GF-D8 (cell line): Measurements from ENCODE around the gene CCDC88C.

Experiments used
- DNase-seq: peaks from one replicate; lab custom pipeline; 2025; lab: John Stamatoyannopoulos, UW

CCDC88C gene

DNA sequence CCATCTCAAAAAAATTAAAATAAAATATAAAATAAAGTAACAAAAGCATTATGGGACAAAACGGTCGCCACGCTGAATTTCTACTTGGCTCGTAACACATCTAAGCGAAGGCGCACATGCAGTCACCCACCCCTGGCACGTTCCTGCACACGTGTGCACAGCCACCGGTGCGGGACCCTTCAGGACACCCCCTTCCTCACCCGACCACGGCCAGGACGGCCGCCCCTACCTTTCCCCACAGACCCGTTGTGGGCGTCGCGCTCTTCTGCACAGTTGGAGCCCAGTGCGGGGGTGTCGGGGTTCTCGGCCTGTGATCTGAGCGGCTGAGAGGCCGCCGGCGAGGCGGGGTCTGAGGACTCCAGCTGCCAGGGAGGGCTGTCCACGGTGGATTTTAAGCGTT is 128.7 kb downstream of the CCDC88C start:
- DNase-seq: no peak

- no peak for DNase-seq
Measured at GRCh38 chr14:91286530-91286937, 131.1 kb downstream of the CCDC88C start.

DNA sequence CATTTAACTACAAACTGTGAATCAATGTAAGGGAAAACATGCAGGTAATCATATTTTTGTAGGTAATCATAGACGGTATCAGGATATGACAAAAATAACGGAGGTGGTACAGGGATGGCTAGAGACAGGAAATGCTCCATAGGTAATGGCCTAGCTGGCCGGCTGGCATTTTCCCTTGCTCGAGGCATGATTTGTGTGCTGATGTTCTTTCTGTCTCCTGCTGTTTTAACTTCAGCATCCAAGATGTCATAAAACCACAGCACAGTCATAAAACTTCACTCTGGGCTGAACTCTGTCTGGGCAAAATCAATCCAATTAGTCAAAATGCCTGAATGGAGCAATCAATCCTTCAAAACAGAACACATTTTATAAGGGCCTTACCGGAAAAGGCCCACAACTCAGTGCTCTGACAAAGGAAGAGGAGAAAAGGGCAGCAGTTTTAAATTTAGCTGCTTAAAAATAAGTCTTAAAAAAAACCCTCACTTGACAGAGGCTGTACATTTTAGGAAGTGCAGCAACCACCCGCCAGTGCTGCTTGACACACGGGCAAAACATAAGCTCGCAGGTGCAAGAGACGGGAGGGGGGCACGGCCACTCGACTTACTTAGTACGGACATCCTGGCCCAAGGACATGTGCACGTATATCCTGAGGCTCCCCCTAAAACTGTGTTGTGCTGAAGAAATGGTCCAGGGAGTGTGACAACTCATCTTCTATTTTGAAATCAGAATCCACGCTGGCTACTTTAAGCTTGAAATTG is 132.7 kb downstream of the CCDC88C start:
- no peak for DNase-seq

DNA sequence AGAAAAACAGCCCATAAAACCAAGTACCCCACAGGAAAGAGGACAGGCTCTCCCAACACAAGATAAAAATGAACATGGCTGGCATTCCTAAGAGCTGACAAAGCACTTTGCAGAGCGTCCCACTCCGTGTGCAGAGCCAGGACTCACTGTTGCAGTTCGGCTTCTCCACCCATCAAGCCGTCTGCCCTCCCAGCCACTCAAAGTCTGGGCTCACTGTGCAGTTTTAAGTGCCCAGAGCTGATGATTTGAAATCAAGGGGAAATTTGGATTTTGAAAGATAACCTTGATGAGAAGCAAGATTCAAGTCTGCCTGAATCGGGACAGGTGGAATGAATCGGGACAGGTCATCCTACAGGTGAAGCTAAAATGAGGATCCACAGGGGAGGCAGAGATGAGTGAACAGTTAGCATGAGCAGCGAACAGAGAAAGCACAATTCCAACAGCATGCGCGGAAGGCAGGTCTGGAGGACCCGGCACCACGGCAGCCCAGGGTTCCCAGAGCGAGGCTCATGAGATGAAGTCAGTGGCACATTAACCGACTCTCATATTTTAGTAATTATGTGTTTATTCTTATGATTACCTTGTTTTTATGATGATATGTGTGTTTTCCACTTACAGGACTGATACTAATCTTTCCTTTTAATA is 133.4 kb downstream of the CCDC88C start:
- DNase-seq: no peak

DNA sequence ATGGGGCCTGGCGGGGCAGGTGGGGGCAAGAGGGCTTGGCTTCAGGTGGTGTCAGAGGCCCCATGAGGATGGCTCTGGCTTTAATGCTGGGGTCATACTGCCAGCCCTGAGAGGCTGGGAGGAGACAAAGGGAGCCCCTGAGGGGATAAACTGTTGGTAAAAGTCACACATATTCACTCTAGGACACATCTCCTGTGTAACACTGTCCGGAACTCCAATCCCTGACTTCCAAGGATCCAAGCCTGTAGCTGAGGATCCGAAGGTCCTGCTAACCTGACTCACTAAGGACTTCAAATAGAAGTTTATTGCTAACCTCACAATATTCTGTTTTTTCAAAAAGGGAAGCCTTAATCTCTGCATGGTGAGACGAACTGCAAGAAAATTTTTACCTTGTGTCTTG is 134.0 kb downstream of the CCDC88C start:
- no peak for DNase-seq

- no peak for DNase-seq
Measured at GRCh38 chr14:91282954-91283645, 134.5 kb downstream of the CCDC88C start.

GRCh38 chr14:91281346-91281745 is 136.3 kb downstream of the CCDC88C start:
- DNase-seq: no peak

DNA sequence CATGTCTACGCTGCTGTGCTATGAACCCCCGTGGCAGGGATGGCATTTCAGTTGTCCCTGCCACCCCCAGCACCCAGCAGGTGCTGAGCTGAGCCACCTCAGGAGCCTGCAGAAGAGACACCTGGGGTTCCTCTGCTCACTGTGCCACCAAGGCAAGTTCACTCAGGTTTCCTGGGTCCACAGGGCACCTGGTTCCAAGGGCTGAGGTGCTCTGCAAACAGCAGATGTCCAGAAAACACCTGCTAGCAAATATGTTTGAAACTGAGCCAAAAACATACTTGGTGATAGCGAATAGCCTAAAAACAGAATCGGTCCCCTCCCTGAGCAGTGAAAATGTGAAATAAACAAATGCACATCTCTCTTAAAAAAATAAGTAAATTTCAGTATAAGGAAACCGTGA is 137.5 kb downstream of the CCDC88C start:
- no peak for DNase-seq

GRCh38 chr14:91279354-91279753 is 138.3 kb downstream of the CCDC88C start:
- DNase-seq: no peak

DNA sequence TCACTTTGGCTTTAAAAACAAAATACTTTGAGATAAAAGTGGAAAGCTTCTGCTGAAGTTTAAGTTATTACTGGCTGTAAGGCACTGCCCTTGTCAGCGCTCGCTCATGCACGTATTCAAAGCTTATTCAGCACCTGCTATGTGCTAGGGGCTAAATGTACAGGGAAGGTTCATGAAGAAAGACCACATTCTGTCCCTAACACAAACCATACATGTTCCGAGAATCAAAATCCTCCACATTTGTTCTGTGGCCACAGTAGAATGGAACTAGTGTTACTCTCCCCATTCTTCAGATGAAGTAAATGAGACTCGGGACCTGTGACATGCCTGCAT is 139.3 kb downstream of the CCDC88C start:
- DNase-seq: no peak

DNA sequence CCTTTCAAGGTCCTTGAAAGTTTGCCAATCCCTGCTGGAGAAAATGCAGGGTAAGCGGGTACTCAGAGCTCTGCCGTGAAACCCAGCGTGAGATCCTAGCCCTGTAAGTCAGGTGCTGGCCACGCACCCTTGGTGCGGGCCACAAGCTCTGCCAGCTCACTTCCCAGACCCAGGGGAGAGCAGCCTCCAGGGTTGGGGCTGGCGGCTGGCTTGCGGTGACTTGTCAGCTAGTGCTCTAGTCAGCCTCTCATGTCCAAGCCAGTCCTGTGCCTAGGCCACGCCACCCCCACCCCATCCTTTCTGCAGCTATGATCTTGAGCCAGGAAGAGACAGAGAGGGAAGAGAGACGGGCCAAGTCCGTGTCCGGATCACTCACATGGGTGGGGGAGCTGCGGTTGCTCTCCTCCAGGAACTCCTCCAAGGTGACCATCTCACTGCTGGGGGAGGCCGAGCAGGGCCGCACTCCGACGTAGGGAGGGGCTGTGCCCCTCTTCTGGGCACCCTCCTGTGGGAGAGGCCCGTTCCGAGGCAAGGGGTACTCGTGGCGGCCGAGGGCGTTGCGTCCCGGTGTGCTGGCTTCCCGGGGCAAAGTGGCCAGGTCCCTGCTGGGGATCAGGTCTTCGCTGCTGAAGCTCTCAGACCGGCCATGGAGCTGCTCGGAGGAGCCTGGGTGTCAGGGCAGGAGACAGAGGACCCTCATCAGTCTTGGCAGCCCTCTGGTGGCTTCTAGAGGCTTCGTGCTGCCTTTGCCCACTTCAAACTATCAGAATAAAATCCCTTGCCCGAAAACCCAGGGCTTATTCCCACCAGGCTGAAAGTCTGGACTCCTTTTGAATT is 139.9 kb downstream of the CCDC88C start:
- no peak for DNase-seq

DNA sequence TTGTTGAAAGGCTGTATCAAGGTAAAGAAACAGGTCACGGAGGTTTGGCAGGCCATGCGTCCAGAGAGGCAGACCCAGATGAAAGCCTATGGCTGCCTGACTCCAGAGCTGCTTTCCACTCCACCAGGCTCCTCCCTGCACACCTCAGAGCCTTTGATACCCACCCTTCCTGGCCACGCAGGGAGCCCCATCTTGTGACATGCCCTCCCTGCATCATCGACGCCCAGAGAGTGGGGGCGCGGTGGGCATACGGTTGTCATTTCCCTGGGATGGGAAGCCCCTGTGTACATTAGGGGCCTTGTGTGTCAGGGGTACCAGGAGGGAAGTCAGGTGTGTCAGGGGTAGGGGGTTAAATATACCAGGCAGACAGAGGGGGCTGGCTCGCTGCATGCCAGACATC is 142.8 kb downstream of the CCDC88C start:
- DNase-seq: no peak

DNA sequence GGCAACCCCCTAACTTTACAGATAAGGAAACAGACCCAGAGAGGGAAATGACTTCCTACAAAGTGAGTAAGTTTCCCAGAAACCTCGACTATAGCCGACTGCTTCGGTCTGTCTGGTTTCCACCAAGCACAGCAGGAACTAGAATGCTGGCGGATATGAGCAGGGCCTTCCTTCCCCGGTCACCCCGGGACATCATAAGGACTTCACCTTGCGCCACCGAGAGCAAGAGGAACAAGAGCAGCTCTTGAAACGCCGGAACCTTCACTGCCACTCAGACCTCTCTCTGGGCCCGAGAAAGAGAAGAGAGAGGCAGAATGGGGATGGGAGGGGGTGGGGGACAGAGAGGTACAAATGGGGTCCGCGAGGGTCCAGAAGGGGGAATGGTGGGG is 143.7 kb downstream of the CCDC88C start:
- DNase-seq: no peak

GRCh38 chr14:91273273-91273884 is 144.2 kb downstream of the CCDC88C start:
- no peak for DNase-seq

- DNase-seq: no peak
Measured at GRCh38 chr14:91272341-91273272, 145.0 kb downstream of the CCDC88C start.

DNA sequence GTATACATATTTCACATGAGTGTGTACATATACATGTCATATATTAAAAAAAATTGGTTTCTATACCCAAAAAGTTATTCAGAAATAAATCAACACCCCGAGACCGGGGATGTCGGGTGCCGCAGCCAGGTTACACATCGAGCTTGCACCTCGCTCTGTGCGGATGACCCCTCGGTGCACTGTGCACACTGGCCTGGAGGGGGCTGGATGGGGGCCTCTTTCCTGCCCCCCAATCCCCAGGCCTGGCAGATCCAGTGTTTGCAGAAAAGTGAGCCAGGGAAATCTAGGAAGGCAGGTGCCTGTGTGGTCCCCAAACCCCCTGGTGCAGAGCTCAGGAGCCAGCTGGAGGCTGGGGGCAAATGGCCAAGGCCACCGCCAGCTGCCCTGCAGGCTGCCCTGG is 146.0 kb downstream of the CCDC88C start:
- no peak for DNase-seq

GRCh38 chr14:91270619-91271018 is 147.0 kb downstream of the CCDC88C start:
- DNase-seq: no peak

- no peak for DNase-seq
Measured at GRCh38 chr14:91270188-91270587, 147.4 kb downstream of the CCDC88C start.

DNA sequence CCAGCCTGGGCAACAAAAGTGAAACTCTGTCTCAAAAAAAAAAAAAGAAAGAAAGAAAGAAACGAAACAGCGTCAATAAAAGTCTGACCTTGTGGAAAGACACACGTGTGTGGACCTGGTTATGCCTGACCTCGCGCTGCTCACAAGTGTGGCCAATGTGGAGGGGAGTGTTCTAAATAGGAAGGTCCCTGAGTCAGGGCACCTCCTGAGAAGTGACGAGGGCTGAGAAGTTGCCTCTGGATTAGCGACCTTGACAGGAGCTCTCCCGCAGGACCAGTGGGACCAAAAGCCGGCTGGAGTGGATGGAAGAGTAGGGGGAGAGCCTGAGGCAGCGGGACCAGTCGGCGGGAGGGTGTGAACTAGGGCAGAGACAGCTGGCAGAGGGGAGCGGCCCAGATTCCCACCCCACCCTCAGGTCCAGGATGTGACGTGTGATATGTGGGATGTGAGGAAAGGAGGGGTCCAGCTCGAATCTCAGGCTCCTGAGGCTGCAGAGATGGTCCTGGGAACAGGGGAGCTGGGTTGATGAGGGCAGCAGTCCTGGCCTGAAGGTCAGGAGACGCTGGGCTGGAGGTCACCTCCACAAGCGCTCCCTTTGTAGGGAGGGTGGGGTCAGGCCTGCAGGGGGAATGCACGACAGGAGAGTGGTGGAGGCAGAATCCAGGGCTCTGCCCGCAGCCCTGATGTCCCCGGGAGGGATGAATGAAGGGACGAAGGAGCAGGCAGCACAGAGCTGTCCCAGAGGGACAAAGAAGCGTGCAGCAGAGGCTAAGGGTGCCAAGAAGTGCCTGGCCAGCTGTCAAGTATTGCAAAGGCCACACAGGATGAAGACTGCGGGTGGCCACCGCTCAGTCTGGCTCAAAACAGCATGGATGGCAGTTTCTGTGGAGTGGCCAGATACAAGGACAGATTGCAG is 148.3 kb downstream of the CCDC88C start:
- no peak for DNase-seq

GRCh38 chr14:91267965-91268437 is 149.6 kb downstream of the CCDC88C start:
- no peak for DNase-seq
